CD14-positive monocyte (primary cell): ENCODE measurements around the gene DNAJC1. TPM values are rescaled to one million over a fixed set of nuclear protein-coding genes. Genes with fewer than 3 reads are reported as not detected.

Source experiments
- DNase-seq, 3 donors: peaks; one replicate each; pipeline ENCODE4 v3.0.0-alpha.2; 2011 to 2022
- H2AFZ ChIP-seq: 2 replicates; pipeline ENCODE4 v1.6.0; 2012; ENCODE audit warnings: mild to moderate bottlenecking, low read depth, low read length, inconsistent platforms; ENCODE audit not compliant: insufficient read depth, poor library complexity, severe bottlenecking
- H3K27ac ChIP-seq, 2 donors: 1 replicate in 1 of 2; 2 replicates in 1 of 2; pipeline ENCODE4 v1.5.1; 2012 to 2013; ENCODE audit warnings: low read length in 2 of 2, control low read depth in 1 of 2, inconsistent platforms in 1 of 2, low read depth in 1 of 2, mild to moderate bottlenecking in 1 of 2
- H3K27me3 ChIP-seq, 2 donors: one replicate each; pipeline versions ENCODE4 v1.6.0 to v1.6.1; 2011 to 2013; ENCODE audit warnings: low read length in 2 of 2; ENCODE audit not compliant: control insufficient read depth in 2 of 2, insufficient read depth in 2 of 2
- H3K36me3 ChIP-seq, 2 donors: replicated peaks in 1 of 2; 1 replicate in 1 of 2; 2 replicates in 1 of 2; pipeline versions ENCODE4 v1.5.1 to v1.6.1; 2012 to 2013; ENCODE audit warnings: low read length in 2 of 2, control low read depth in 1 of 2, inconsistent platforms in 1 of 2, mild to moderate bottlenecking in 1 of 2; ENCODE audit not compliant: insufficient read depth in 2 of 2, control insufficient read depth in 1 of 2
- H3K4me1 ChIP-seq, 2 donors: 1 replicate in 1 of 2; 2 replicates in 1 of 2; pipeline versions ENCODE4 v1.5.1 to v1.6.1; 2012 to 2013; ENCODE audit warnings: low read length in 2 of 2, control low read depth in 1 of 2, inconsistent platforms in 1 of 2, mild to moderate bottlenecking in 1 of 2, moderate library complexity in 1 of 2; ENCODE audit not compliant: insufficient read depth in 2 of 2, control insufficient read depth in 1 of 2
- H3K4me2 ChIP-seq: replicated peaks from 2 replicates; pipeline ENCODE3; 2012; ENCODE audit warnings: low read length, moderate library complexity, mild to moderate bottlenecking; ENCODE audit not compliant: poor library complexity, severe bottlenecking; ENCODE audit errors: extremely low read depth
- H3K4me3 ChIP-seq, 3 experiments: fragments of 200-600 bp in 1 of 3; sonication (generic) in 1 of 3; replicated peaks in 1 of 3; 1 replicate in 2 of 3; 2 replicates in 1 of 3; pipeline ENCODE4 v1.5.1; 2011 to 2013; ENCODE audit warnings: low read length in 3 of 3, mild to moderate bottlenecking in 3 of 3, control low read depth in 2 of 3, low read depth in 2 of 3, inconsistent platforms in 1 of 3, moderate library complexity in 1 of 3
- H3K79me2 ChIP-seq: 2 replicates; pipeline ENCODE4 v1.6.0; 2012; ENCODE audit warnings: mild to moderate bottlenecking, control low read depth, inconsistent platforms, low read length, moderate library complexity; ENCODE audit not compliant: insufficient read depth
- H3K9ac ChIP-seq: 2 replicates; pipeline ENCODE4 v1.6.0; 2017; ENCODE audit warnings: low read length, mild to moderate bottlenecking; ENCODE audit not compliant: insufficient read depth, poor library complexity, severe bottlenecking
- H3K9me3 ChIP-seq, 2 donors: replicated peaks in 1 of 2; 1 replicate in 1 of 2; 2 replicates in 1 of 2; pipeline versions ENCODE4 v1.5.1 to v1.6.1; 2012 to 2013; ENCODE audit warnings: low read length in 2 of 2, control low read depth in 1 of 2; ENCODE audit not compliant: control insufficient read depth in 1 of 2, insufficient read depth in 1 of 2
- H4K20me1 ChIP-seq: 2 replicates; pipeline ENCODE4 v1.6.0; 2012; ENCODE audit warnings: mild to moderate bottlenecking, low read length, control low read depth, moderate library complexity; ENCODE audit not compliant: insufficient read depth
- H3K27ac Mint-ChIP-seq, 7 donors: one replicate each; pipeline ENCODE4 v1.8.0; 2020; ENCODE audit warnings: mild to moderate bottlenecking in 7 of 7, mixed read lengths in 7 of 7, moderate library complexity in 6 of 7, inconsistent platforms in 2 of 7
- H3K27me3 Mint-ChIP-seq, 3 donors: one replicate each; pipeline ENCODE4 v1.8.0; 2021 to 2022; ENCODE audit warnings: low read depth in 3 of 3, mild to moderate bottlenecking in 3 of 3, mixed read lengths in 3 of 3, moderate library complexity in 3 of 3, inconsistent platforms in 1 of 3
- H3K36me3 Mint-ChIP-seq, 2 donors: one replicate each; pipeline ENCODE4 v1.8.0; 2020; ENCODE audit warnings: mixed read lengths in 2 of 2, inconsistent platforms in 1 of 2, mild to moderate bottlenecking in 1 of 2
- H3K4me1 Mint-ChIP-seq: one replicate; pipeline ENCODE4 v1.8.0; 2020; ENCODE audit warnings: mild to moderate bottlenecking, mixed read lengths
- H3K4me3 Mint-ChIP-seq, 2 donors: one replicate each; pipeline ENCODE4 v1.8.0; 2020; ENCODE audit warnings: mild to moderate bottlenecking in 2 of 2, mixed read lengths in 2 of 2, moderate library complexity in 1 of 2
- H3K9me3 Mint-ChIP-seq, 7 donors: one replicate each; pipeline ENCODE4 v1.8.0; 2020 to 2022; ENCODE audit warnings: mixed read lengths in 7 of 7, mild to moderate bottlenecking in 6 of 7, moderate library complexity in 6 of 7, inconsistent platforms in 2 of 7
- CTCF ChIP-seq: fragments of 200-600 bp; IDR thresholded peaks from one replicate; pipeline ENCODE4 v1.8.0; 2022; ENCODE audit warnings: antibody characterized with exemption, mild to moderate bottlenecking
- WGBS: methylation state at CpG from one replicate; pipeline ENCODE4 v1.1.5; 2013; ENCODE audit warnings: missing lambda C conversion rate; ENCODE audit not compliant: insufficient coverage; 5-methylcytosine and 5-hydroxymethylcytosine counted together
- intact Hi-C, 2 donors: fragments of 100-400 bp; cut with micrococcal nuclease; formaldehyde crosslinking; loops; one replicate each; pipeline versions ENCODE4 v1.15.0 to v1.15.1; 2023
- polyA plus RNA-seq, 3 donors: library from polyadenylated mRNA; depleted of rRNA in 1 of 3; unstranded in 2 of 3; stranded (reverse) in 1 of 3; fragments of 300-500 nt in 2 of 3; fragments of >200 nt in 1 of 3; fragmentation: Illumina TruSeq in 2 of 3; gene quantifications; 1 replicate in 2 of 3; 2 replicates in 1 of 3; pipeline ENCODE4 v1.2.3, GENCODE V29; 2012 to 2021

DNAJC1 gene
- polyA plus RNA-seq, 3 donors = 11.4 to 12.9 (median 12.5) TPM

- Mint-ChIP-seq H3K27ac (no peak overlapping the region), H3K9me3 (no peaks in the 10 kb centered on the region), H3K4me3 (no peak overlapping the region), H3K27me3 (no peaks in the 10 kb centered on the region), H3K4me1 (peaks cover 1% of the 10 kb centered on the region), H3K36me3 (peaks cover 0 to 1% of the 10 kb centered on the region in 2 donors)
- no peak overlapping the region for H2AFZ ChIP-seq
- H3K9me3 ChIP-seq = no peaks in the 10 kb centered on the region
- no peak overlapping the region for H3K4me2 ChIP-seq
- peaks cover 21% of the 10 kb centered on the region for H3K79me2 ChIP-seq
- DNase-seq = no peak
- H3K4me1 ChIP-seq = no peaks in the 10 kb centered on the region
- H3K27ac ChIP-seq = no peak overlapping the region
- intact Hi-C loops = no loop called here
- no peaks in the 10 kb centered on the region for H4K20me1 ChIP-seq
- H3K27me3 ChIP-seq = no peaks in the 10 kb centered on the region
- no peak for TF ChIP-seq CTCF
- no CpG with 5 or more reads among the region's 1 CpG for WGBS
- no peak overlapping the region for H3K9ac ChIP-seq
- H3K36me3 ChIP-seq = no peaks in the 10 kb centered on the region
- no peak overlapping the region for H3K4me3 ChIP-seq
Observed at GRCh38 chr10:21978191-21978862, 25.2 kb downstream of the DNAJC1 start.

- H3K27me3 Mint-ChIP-seq = no peaks in the 10 kb centered on the region
- no peak overlapping the region for H3K27ac ChIP-seq
- H3K27me3 ChIP-seq = no peaks in the 10 kb centered on the region
- no peaks in the 10 kb centered on the region for H3K36me3 Mint-ChIP-seq
- H3K9me3 ChIP-seq = no peaks in the 10 kb centered on the region
- peaks cover 17% of the 10 kb centered on the region for H3K79me2 ChIP-seq
- peaks cover 4% of the 10 kb centered on the region for H3K4me1 Mint-ChIP-seq
- intact Hi-C loops = no loop called here
- H3K9me3 Mint-ChIP-seq = no peaks in the 10 kb centered on the region
- no peak overlapping the region for H2AFZ ChIP-seq
- H3K4me2 ChIP-seq = no peak overlapping the region
- H3K4me3 ChIP-seq = no peak overlapping the region
- H3K4me3 Mint-ChIP-seq = no peak overlapping the region
- no peaks in the 10 kb centered on the region for H3K36me3 ChIP-seq
- no peak for TF ChIP-seq CTCF
- H4K20me1 ChIP-seq = no peaks in the 10 kb centered on the region
- H3K4me1 ChIP-seq = no peaks in the 10 kb centered on the region
- no peak for DNase-seq
- H3K27ac Mint-ChIP-seq = no peak overlapping the region
- no peak overlapping the region for H3K9ac ChIP-seq
- WGBS = 100% methylated on average over 5 of the region's 7 CpGs
Observed at GRCh38 chr10:21976739-21977138, 26.8 kb downstream of the DNAJC1 start.
